ENCODE results near the gene FHIT. TPM values are rescaled to one million over a fixed set of nuclear protein-coding genes. Genes with fewer than 3 reads are reported as not detected.

FHIT gene
- total RNA-seq, 1 donor from 2014 or later = 5.7 TPM

DNA sequence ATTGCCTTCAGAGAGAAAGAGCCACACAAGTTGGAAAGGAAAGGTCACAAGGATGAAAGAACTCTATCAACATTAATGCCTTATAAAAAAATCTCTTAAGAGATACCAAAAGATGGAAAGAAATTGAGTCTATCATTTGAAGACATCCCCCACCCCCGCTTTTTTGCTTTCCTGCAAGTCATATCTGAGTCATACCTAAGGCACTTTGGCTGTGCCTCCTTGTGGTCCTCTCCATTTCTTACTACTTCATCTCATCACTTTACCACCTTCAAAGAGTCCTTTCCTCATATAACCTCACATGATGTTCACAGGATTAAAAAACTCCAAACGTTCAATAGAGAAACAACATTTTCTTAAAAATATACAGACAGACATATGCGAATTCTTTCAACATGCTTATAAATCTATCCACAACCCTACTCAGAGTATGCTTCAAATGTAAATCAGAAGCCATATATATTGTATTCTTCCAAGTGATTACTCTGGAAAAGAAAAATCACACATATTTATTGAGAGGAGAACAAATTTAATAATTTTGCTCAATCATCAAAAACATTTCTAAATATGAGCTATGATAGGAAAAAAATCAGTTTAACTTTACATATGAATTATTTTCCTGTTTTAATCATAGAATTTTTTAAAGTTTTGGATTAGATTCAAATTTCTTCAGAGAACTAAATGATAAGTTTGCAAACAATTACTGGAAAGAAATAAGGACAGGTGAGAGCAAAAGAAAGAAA lies 1197.6 kb downstream of the FHIT start:
- H3K27me3 Mint-ChIP-seq (ENCODE audit: insufficient read depth, low read depth) = peaks cover 2% of the 10 kb centered on the region
- H3K4me1 ChIP-seq = no peaks in the 10 kb centered on the region
- no peak overlapping the region for H3K9ac ChIP-seq
- H3K9me3 Mint-ChIP-seq = peaks cover 2% of the 10 kb centered on the region
- DNase-seq (ENCODE audit: low spot score) = no peak
- TF ChIP-seq EZH2phosphoT487 (IDR thresholded peaks at IDR 0.05) = no peak
- no peak for TF ChIP-seq EZH2 (IDR thresholded peaks at IDR 0.05)
- TF ChIP-seq, protein P1, sequence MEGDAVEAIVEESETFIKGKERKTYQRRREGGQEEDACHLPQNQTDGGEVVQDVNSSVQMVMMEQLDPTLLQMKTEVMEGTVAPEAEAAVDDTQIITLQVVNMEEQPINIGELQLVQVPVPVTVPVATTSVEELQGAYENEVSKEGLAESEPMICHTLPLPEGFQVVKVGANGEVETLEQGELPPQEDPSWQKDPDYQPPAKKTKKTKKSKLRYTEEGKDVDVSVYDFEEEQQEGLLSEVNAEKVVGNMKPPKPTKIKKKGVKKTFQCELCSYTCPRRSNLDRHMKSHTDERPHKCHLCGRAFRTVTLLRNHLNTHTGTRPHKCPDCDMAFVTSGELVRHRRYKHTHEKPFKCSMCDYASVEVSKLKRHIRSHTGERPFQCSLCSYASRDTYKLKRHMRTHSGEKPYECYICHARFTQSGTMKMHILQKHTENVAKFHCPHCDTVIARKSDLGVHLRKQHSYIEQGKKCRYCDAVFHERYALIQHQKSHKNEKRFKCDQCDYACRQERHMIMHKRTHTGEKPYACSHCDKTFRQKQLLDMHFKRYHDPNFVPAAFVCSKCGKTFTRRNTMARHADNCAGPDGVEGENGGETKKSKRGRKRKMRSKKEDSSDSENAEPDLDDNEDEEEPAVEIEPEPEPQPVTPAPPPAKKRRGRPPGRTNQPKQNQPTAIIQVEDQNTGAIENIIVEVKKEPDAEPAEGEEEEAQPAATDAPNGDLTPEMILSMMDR (IDR thresholded peaks at IDR 0.05) = no peak
- no peaks in the 10 kb centered on the region for H3F3A ChIP-seq (ENCODE audit: low read depth)
- no peaks in the 10 kb centered on the region for H3K36me3 ChIP-seq
- no peak overlapping the region for H3K27ac Mint-ChIP-seq
- H3K4me1 Mint-ChIP-seq = no peaks in the 10 kb centered on the region
- no peaks in the 10 kb centered on the region for H3K27me3 ChIP-seq
- H3K36me3 Mint-ChIP-seq = no peaks in the 10 kb centered on the region
- H3K9me3 ChIP-seq (ENCODE audit: low read depth) = no peaks in the 10 kb centered on the region
- no peaks in the 10 kb centered on the region for H3K79me2 ChIP-seq (ENCODE audit: low read depth)
- H3K4me2 ChIP-seq = no peak overlapping the region
- H3K4me3 Mint-ChIP-seq = no peak overlapping the region
- no peak overlapping the region for H2AFZ ChIP-seq (replicated peaks)
- no peak overlapping the region for H3K27ac ChIP-seq
- H3K4me3 ChIP-seq = no peak overlapping the region
- no peaks in the 10 kb centered on the region for H4K20me1 ChIP-seq (ENCODE audit: low read depth)

DNA sequence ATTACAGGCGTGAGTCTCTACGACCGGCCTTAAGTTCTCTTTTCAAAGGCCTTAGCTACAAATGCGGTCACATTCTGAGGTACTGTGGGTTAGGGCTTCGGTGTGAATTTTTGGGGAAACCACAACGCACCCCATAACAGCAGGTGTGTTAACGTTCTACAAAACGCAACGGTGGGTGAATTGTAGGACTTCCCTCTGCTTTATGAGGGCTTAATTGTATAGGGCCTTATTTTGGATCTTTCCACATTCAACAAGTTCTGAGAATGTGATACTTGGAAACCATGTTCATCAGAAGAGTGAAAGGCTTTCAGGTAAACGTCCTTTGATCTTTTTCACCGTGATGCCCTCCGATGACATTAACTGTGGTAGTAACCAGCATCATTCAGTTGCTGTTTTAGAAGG lies 1202.8 kb downstream of the FHIT start:
- Mint-ChIP-seq H3K4me1 (no peaks in the 10 kb centered on the region), H3K4me3 (no peak overlapping the region), H3K27me3 (ENCODE audit: insufficient read depth, low read depth) (no peaks in the 10 kb centered on the region), H3K9me3 (peaks cover 7% of the 10 kb centered on the region), H3K36me3 (no peaks in the 10 kb centered on the region), H3K27ac (no peak overlapping the region)
- no peak overlapping the region for H2AFZ ChIP-seq (replicated peaks)
- no peak overlapping the region for H3K9ac ChIP-seq
- H3F3A ChIP-seq (ENCODE audit: low read depth) = no peaks in the 10 kb centered on the region
- H3K27me3 ChIP-seq = no peaks in the 10 kb centered on the region
- TF ChIP-seq EZH2 (IDR thresholded peaks at IDR 0.05) = no peak
- TF ChIP-seq, protein P1 (IDR thresholded peaks at IDR 0.05) = no peak
- H3K4me3 ChIP-seq = no peak overlapping the region
- no peak overlapping the region for H3K27ac ChIP-seq
- no peaks in the 10 kb centered on the region for H3K9me3 ChIP-seq (ENCODE audit: low read depth)
- H3K79me2 ChIP-seq (ENCODE audit: low read depth) = no peaks in the 10 kb centered on the region
- H3K4me1 ChIP-seq = no peaks in the 10 kb centered on the region
- no peaks in the 10 kb centered on the region for H3K36me3 ChIP-seq
- no peak for DNase-seq (ENCODE audit: low spot score)
- no peaks in the 10 kb centered on the region for H4K20me1 ChIP-seq (ENCODE audit: low read depth)
- H3K4me2 ChIP-seq = no peak overlapping the region

DNA sequence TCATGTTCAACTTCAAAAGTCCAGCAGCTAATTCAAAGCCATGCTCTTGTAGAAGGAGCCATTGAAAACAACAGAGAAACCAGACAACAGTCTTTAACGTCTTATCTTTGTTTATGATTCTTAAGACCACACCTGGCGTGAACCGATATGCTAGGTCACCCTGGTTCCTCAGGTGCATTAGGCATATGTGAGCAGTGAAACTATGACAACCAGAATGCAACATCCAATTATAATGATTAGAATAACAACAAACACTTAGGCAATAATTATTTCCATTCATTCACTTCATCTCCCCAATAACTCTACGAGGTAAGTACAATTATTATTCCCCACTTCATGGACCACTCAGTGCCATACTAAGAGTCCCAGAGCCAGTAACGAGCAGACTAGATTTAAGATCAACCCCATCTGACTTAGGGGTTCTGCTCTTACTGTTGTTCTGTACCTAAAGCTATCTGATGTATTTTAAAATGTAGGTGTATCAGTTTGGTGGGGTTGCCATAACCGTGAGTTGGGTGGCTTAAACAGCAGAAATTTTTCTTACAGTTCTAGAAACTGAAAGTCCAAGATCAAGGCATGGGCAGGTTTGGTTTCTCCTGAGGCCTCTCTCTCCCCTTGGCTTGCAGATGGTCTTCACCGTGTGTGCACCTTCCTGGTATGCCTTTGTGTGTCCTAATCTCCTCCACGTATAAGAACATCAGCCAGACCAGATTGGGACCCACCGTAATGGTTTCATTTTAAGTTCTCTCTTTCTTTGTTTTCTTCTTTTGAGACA lies 1203.6 kb downstream of the FHIT start:
- Histone ChIP-seq H4K20me1 (ENCODE audit: low read depth) (no peaks in the 10 kb centered on the region), H3F3A (ENCODE audit: low read depth) (no peaks in the 10 kb centered on the region), H3K4me1 (no peaks in the 10 kb centered on the region), H3K9ac (no peak overlapping the region), H2AFZ (replicated peaks) (no peak overlapping the region), H3K27ac (no peak overlapping the region), H3K79me2 (ENCODE audit: low read depth) (no peaks in the 10 kb centered on the region), H3K9me3 (ENCODE audit: low read depth) (no peaks in the 10 kb centered on the region), H3K4me2 (no peak overlapping the region), H3K4me3 (no peak overlapping the region), H3K36me3 (no peaks in the 10 kb centered on the region), H3K27me3 (no peaks in the 10 kb centered on the region)
- Mint-ChIP-seq H3K4me1 (no peaks in the 10 kb centered on the region), H3K36me3 (no peaks in the 10 kb centered on the region), H3K9me3 (peaks cover 7% of the 10 kb centered on the region), H3K4me3 (no peak overlapping the region), H3K27me3 (ENCODE audit: insufficient read depth, low read depth) (no peaks in the 10 kb centered on the region), H3K27ac (no peak overlapping the region)
- no peak for DNase-seq (ENCODE audit: low spot score)
- no peak for TF ChIP-seq EZH2 (IDR thresholded peaks at IDR 0.05)
- no peak for TF ChIP-seq EZH2phosphoT487 (IDR thresholded peaks at IDR 0.05)
- TF ChIP-seq, protein P1 (IDR thresholded peaks at IDR 0.05) = no peak

Data from neural progenitor cell (in vitro differentiated cells).